ENCODE data around the gene BICD2. TPM values are rescaled to one million over a fixed set of nuclear protein-coding genes. Genes with fewer than 3 reads are reported as not detected.

The BICD2 gene
- total and polyA plus RNA-seq, 9 of the 15 experiments (the other 6 are each of a cell fraction or from before 2014, with no cell fraction given), result 3.6 to 23.4 (median 11.8) TPM

- TF ChIP-seq CXXC5 (CRISPR knock-in tag; IDR thresholded peaks at IDR 0.05), result peak; percentile 81
- TF ChIP-seq STAT5A (IDR thresholded peaks at IDR 0.05; ENCODE audit: borderline replicate concordance, low read length), result no peak; the same call in 1 of the 2 replicates
- TF ChIP-seq GABPB1 (CRISPR knock-in tag; IDR thresholded peaks at IDR 0.05), result peak; percentile 98
- TF ChIP-seq HOMEZ (CRISPR knock-in tag; IDR thresholded peaks at IDR 0.05), result peak; percentile 36; the same call in 1 of the 2 replicates
- TF ChIP-seq SRF (CRISPR knock-in tag; IDR thresholded peaks at IDR 0.05), result peak in 1 of 2 experiments; percentile 49; a peak in 1 of 4 replicates
- peak; percentile 95 for TF ChIP-seq CREB1 (IDR thresholded peaks at IDR 0.05)
- TF ChIP-seq CREB1 (CRISPR knock-in tag; IDR thresholded peaks at IDR 0.05), result peak; percentile 93
- TF ChIP-seq HBP1 (CRISPR knock-in tag; IDR thresholded peaks at IDR 0.05), result 0 out of 2 replicates have a peak, but pooled peaks have one; percentile 7
- TF ChIP-seq SMARCA5 (IDR thresholded peaks at IDR 0.05), result peak; percentile 43; the same call in 1 of the 2 replicates
- TF ChIP-seq TEAD4 (IDR thresholded peaks at IDR 0.05; ENCODE audit: low read length), result 0 out of 2 replicates have a peak, but pooled peaks have one; percentile 6
- no peak for TF ChIP-seq TEAD4 (CRISPR knock-in tag; IDR thresholded peaks at IDR 0.05; ENCODE audit: borderline replicate concordance)
- peak; percentile 99 for TF ChIP-seq ZBTB40 (IDR thresholded peaks at IDR 0.05)
- TF ChIP-seq ZBTB40 (CRISPR knock-in tag; IDR thresholded peaks at IDR 0.05), result no peak
- 0 out of 2 replicates have a peak, but pooled peaks have one; percentile 14 for TF ChIP-seq HDAC2 (IDR thresholded peaks at IDR 0.05)
- 0 out of 2 replicates have a peak, but pooled peaks have one; percentile 20 for TF ChIP-seq SMARCE1 (IDR thresholded peaks at IDR 0.05)
Measured at GRCh38 chr9:92669890-92670708, 94.5 kb downstream of the BICD2 start, which contains the start of gene IPPK (continued).
